C4-2B (cell line): ENCODE results near the gene FAM20C.

Experiments
- CTCF ChIP-seq: fragments of 450-650 bp; conservative IDR thresholded peaks from 2 replicates; pipeline ENCODE4 v1.5.1; 2017; ENCODE audit warnings: mild to moderate bottlenecking
- ZFX ChIP-seq: fragments of 450-650 bp; IDR thresholded peaks from 2 replicates; pipeline ENCODE4 v1.6.1; 2017

- TF ChIP-seq CTCF (no peak), ZFX (no peak)
Measured at GRCh38 chr7:219581-220150, 27.3 kb downstream of the FAM20C start.
